Type B pancreatic cell (in vitro differentiated cells): ENCODE results near the gene PRPSAP2. TPM values are rescaled to one million over a fixed set of nuclear protein-coding genes. Genes with fewer than 3 reads are reported as not detected.

ENCODE experiments used
- DNase-seq: peaks from one replicate; pipeline ENCODE4 v3.0.0; 2021; ENCODE audit warnings: mixed read lengths; ENCODE audit not compliant: unreplicated experiment; ENCODE audit errors: extremely low spot score
- H3K27ac Mint-ChIP-seq: 2 replicates; pipeline ENCODE4 v1.8.0; 2021; ENCODE audit warnings: mild to moderate bottlenecking, mixed read lengths
- H3K27me3 Mint-ChIP-seq: 2 replicates; pipeline ENCODE4 v1.8.0; 2021; ENCODE audit warnings: mixed read lengths
- H3K36me3 Mint-ChIP-seq: 2 replicates; pipeline ENCODE4 v1.8.0; 2021; ENCODE audit warnings: mixed read lengths
- H3K4me1 Mint-ChIP-seq: one replicate; pipeline ENCODE4 v1.8.0; 2021; ENCODE audit warnings: mixed read lengths; ENCODE audit not compliant: unreplicated experiment
- H3K4me3 Mint-ChIP-seq: 2 replicates; pipeline ENCODE4 v1.8.0; 2021; ENCODE audit warnings: mild to moderate bottlenecking, mixed read lengths
- H3K9me3 Mint-ChIP-seq: 2 replicates; pipeline ENCODE4 v1.8.0; 2021; ENCODE audit warnings: mixed read lengths
- total RNA-seq: library from RNA; stranded (reverse); gene quantifications from 2 replicates; pipeline ENCODE4 v1.2.1, GENCODE V29; 2021; ENCODE audit warnings: low replicate concordance
- TF ChIP-seq, protein P1 (sequence below): fragments of 200-600 bp; sonication (generic); conservative IDR thresholded peaks from 2 replicates; pipeline ENCODE4 v1.5.0; 2021; ENCODE audit warnings: antibody characterized with exemption, mild to moderate bottlenecking

The PRPSAP2 gene
- total RNA-seq, 1 donor from 2014 or later, result 50.7 TPM

DNA sequence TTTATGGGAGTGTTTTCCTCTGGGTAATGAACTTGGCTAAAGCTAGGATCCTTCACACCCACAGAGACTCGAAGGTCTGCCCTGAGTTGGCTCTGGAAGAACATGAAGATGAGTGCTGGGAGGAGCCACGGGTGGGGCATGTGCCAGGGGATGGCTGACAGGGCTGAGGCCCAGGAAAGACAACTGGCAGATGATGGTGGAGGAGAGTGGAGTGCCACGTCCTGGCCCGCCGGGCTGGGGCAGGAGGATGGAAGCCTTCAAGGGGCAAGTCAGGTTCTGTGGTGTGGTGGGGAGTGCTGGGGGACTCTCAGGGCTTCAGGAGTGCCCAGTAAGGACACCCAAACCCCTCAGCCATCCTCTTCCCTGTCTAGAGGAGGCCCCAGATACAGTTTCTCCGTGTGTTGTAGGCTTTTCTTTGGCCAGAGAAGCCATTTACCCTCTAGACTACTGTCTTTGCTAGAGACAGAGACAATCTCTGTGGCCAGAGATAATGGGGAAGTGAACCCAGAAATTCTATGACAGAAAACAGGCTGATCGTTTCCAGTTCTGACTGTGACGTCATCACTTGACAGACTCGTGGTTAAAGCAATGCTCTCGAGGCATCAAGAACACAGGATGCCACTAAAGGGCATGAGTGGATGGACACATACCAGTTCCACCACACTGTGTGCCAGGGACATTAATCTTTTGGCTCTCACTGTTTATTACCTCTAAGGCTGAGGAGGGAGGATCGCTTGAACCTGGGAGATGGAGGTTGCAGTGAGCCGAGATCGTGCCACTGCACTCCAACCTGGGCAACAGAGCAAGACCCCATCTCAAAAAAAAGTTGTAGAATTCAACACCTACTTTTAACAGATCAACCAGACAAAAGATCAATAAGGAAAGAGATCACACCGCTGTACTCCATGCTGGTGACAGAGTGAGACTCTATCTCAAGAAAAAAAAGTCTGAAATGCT lies 75.4 kb downstream of the PRPSAP2 start:
- TF ChIP-seq, protein P1, sequence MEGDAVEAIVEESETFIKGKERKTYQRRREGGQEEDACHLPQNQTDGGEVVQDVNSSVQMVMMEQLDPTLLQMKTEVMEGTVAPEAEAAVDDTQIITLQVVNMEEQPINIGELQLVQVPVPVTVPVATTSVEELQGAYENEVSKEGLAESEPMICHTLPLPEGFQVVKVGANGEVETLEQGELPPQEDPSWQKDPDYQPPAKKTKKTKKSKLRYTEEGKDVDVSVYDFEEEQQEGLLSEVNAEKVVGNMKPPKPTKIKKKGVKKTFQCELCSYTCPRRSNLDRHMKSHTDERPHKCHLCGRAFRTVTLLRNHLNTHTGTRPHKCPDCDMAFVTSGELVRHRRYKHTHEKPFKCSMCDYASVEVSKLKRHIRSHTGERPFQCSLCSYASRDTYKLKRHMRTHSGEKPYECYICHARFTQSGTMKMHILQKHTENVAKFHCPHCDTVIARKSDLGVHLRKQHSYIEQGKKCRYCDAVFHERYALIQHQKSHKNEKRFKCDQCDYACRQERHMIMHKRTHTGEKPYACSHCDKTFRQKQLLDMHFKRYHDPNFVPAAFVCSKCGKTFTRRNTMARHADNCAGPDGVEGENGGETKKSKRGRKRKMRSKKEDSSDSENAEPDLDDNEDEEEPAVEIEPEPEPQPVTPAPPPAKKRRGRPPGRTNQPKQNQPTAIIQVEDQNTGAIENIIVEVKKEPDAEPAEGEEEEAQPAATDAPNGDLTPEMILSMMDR, result no peak
- H3K4me3 Mint-ChIP-seq, result no peak overlapping the region
- H3K4me1 Mint-ChIP-seq, result peaks cover 2% of the 10 kb centered on the region
- H3K9me3 Mint-ChIP-seq, result no peaks in the 10 kb centered on the region
- H3K27me3 Mint-ChIP-seq, result no peaks in the 10 kb centered on the region
- DNase-seq, result no peak
- no peak overlapping the region for H3K27ac Mint-ChIP-seq
- H3K36me3 Mint-ChIP-seq, result peaks cover 21% of the 10 kb centered on the region

DNA sequence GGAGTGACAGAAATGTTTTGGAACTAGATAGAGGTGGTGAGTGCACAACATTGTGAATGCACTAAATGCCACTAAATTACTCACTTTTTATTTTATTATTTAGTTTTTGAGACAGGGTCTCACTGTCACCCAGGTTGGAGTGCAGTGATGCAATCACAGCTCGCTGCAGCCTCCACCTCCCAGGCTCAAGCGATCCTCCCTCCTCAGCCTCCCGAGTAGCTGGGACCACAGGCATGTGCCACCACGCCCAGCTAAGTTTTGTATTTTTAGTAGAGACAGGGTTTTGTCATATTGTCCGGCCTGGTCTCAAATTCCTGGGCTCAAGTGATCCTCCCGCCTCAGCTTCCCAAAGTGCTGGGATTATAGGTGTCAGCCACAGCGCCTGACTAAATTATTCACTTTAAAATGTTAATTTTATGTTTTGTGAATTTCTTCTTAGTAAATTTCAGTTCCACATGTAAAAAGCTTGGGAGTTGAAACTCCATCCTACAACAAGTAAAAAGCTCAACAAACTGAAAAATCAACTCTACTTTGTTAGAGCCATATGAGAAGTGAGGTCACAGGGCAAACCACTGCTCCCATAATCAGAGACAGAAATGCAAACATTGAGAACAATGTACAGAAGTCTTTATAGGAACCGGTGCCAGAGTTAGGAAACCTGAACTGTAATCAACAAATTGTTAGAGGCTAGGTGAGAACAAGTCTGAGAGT lies 80.2 kb downstream of the PRPSAP2 start:
- DNase-seq, result no peak
- Mint-ChIP-seq H3K27me3 (peaks cover 4% of the 10 kb centered on the region), H3K9me3 (no peaks in the 10 kb centered on the region), H3K36me3 (no peaks in the 10 kb centered on the region), H3K27ac (no peak overlapping the region), H3K4me1 (peaks cover 5% of the 10 kb centered on the region), H3K4me3 (no peak overlapping the region)
- TF ChIP-seq, protein P1, result no peak

DNA sequence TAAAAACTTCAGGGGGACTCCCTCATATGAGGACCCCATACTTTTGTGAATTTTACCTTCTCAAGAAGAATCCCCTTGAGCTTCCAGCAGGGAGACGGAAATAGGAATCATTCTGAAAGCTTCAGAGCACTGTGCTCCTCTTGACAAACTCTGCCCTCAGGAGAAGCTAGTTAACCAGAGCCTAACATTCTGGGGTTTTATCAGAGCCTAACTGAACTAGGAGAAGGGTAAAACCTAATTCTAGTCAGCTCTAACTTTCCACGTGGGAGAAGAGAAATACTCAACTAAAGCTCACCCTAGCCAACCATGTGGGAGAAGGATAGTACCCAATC lies 80.7 kb downstream of the PRPSAP2 start:
- Mint-ChIP-seq H3K4me1 (peaks cover 5% of the 10 kb centered on the region), H3K27me3 (peaks cover 4% of the 10 kb centered on the region), H3K27ac (no peak overlapping the region)

DNA sequence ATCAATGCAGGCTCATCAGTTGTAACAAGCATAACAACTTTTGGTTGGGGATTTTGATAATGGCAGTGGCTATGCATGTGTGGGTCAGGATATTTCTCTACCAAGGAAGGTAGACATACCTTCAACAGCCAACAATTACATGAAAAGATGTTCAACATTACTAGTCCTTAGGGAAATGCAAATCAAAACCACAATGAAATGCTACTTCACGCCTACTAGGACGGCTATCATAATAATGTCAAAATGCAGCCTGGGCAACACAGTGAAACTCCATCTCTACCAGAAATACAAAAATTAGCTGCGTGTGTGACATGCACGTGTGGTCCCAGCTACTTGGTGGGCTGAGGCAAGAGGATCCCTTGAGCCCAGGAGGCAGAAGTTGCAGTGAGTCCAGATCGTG lies 86.7 kb downstream of the PRPSAP2 start:
- H3K4me1 Mint-ChIP-seq, result peaks cover 5% of the 10 kb centered on the region
- H3K4me3 Mint-ChIP-seq, result no peak overlapping the region
- no peaks in the 10 kb centered on the region for H3K36me3 Mint-ChIP-seq
- peaks cover 5% of the 10 kb centered on the region for H3K9me3 Mint-ChIP-seq
- no peak for DNase-seq
- H3K27me3 Mint-ChIP-seq, result peaks cover 9% of the 10 kb centered on the region
- no peak overlapping the region for H3K27ac Mint-ChIP-seq
- TF ChIP-seq, protein P1, result no peak

More for the DNA sequence above, 80.7 kb downstream of the PRPSAP2 start:
- H3K9me3 Mint-ChIP-seq, result no peaks in the 10 kb centered on the region
- DNase-seq, result no peak
- H3K4me3 Mint-ChIP-seq, result no peak overlapping the region
- TF ChIP-seq, protein P1, result no peak
- no peaks in the 10 kb centered on the region for H3K36me3 Mint-ChIP-seq

DNA sequence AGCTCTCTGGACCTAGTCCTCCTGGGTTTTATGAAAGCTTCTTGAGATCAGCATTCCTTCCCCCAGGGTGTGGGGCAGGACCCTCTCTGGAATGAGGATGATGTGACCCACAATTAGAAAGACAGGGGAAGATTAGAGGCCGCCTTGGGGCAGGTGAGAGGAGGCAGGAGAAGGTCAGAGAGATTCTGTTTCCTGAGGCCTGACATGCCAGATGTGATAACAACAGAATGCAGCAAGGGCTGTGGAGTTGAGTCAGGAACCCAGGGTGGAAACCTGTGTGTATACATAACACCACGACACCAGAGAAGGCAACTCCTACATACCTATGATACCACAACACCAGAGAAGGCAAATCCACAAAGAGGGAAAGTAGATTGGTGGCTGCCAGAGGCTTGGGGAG lies 88.6 kb downstream of the PRPSAP2 start:
- DNase-seq, result no peak

More for the DNA sequence above, 88.6 kb downstream of the PRPSAP2 start:
- H3K4me3 Mint-ChIP-seq, result peak overlapping the region; percentile 13
- peaks cover 5% of the 10 kb centered on the region for H3K4me1 Mint-ChIP-seq
- H3K27ac Mint-ChIP-seq, result peak overlapping the region; percentile 82
- TF ChIP-seq, protein P1, result no peak
- H3K9me3 Mint-ChIP-seq, result peaks cover 5% of the 10 kb centered on the region
- no peaks in the 10 kb centered on the region for H3K36me3 Mint-ChIP-seq
- H3K27me3 Mint-ChIP-seq, result peaks cover 9% of the 10 kb centered on the region
